GM10248 (cell line): Measurements from ENCODE around the gene NDUFB2.
"Not testable (repeated sequence)": the region's sequence is repeated elsewhere in the genome, so short reads cannot be mapped to it uniquely, and the experiment has no call there.

Experiments
- CTCF ChIA-PET: fragments of 300-600 bp; sonication (Branson Sonifier 250); formaldehyde crosslinking; extraction: SDS; loops from one replicate; lab custom pipeline; 2021; ENCODE audit warnings: antibody characterized with exemption; lab: Yijun Ruan, JAX
- POLR2A ChIA-PET: fragments of 350-650 bp; sonication (Branson Sonifier 250); formaldehyde crosslinking; extraction: SDS; loops from one replicate; lab custom pipeline; 2020; ENCODE audit warnings: antibody characterized with exemption; lab: Yijun Ruan, JAX
- DNase-seq: peaks from one replicate; pipeline ENCODE4 v3.0.0; 2012; ENCODE audit errors: extremely low spot score
- CTCF ChIP-seq: IDR thresholded peaks from 2 replicates; pipeline ENCODE4 v1.5.1; 2012; ENCODE audit warnings: mild to moderate bottlenecking, low read depth; ENCODE audit errors: extremely low read depth, missing control alignments, control extremely low read depth

NDUFB2 gene

GRCh38 chr7:140688341-140688740, 8.2 kb upstream of the NDUFB2 start:
- CTCF ChIA-PET, result interaction anchor here (4.5 kb wide), 1 partner anchor 13 kb away, joined by 23 read pairs; no protein-coding TSS in a partner anchor

GRCh38 chr7:140689199-140690152, 7.0 kb upstream of the NDUFB2 start:
- DNase-seq, result no peak
- ChIA-PET POLR2A (no interaction called here), CTCF (no interaction called here)
- TF ChIP-seq CTCF, result no peak

More at GRCh38 chr7:140688341-140688740, 8.2 kb upstream of the NDUFB2 start:
- no peak for DNase-seq
- no peak for TF ChIP-seq CTCF
- POLR2A ChIA-PET, result no interaction called here

GRCh38 chr7:140691376-140692045, 5.0 kb upstream of the NDUFB2 start:
- ChIA-PET CTCF (interaction anchor here (1.1 kb wide), 1 partner anchor 35 kb away, joined by 4 read pairs; no protein-coding TSS in a partner anchor), POLR2A (no interaction called here)
- no peak for DNase-seq
- TF ChIP-seq CTCF, result no peak

- DNase-seq, POLR2A ChIA-PET: not testable (repeated sequence)
- CTCF ChIA-PET, result interaction anchor here (1.1 to 1.2 kb wide), 2 partner anchors 15 to 22 kb away, joined by 4 to 6 read pairs; no protein-coding TSS in a partner anchor
Observed at GRCh38 chr7:140693849-140694248, 2.7 kb upstream of the NDUFB2 start.

GRCh38 chr7:140694592-140694991, 1.9 kb upstream of the NDUFB2 start:
- no peak for TF ChIP-seq CTCF
- DNase-seq, result no peak
- POLR2A ChIA-PET, result no interaction called here
- CTCF ChIA-PET, result interaction anchor here (1.2 kb wide), 2 partner anchors 10 to 22 kb away, joined by 4 read pairs; no protein-coding TSS in a partner anchor

GRCh38 chr7:140695381-140695780, 1.1 kb upstream of the NDUFB2 start:
- POLR2A ChIA-PET, result interaction anchor here (0.6 kb wide), 1 partner anchor 18 kb away, joined by 3 read pairs; no protein-coding TSS in a partner anchor
- DNase-seq, result no peak
- no peak for TF ChIP-seq CTCF
- CTCF ChIA-PET, result interaction anchor here (1.2 kb wide), 1 partner anchor 11 kb away, joined by 4 read pairs; no protein-coding TSS in a partner anchor
